Right ventricle myocardium superior (tissue), 1 donor: ENCODE measurements around the gene ANKRD13A. TPM values are rescaled to one million over a fixed set of nuclear protein-coding genes. Genes with fewer than 3 reads are reported as not detected.
"Not testable (repeated sequence)": the region's sequence is repeated elsewhere in the genome, so short reads cannot be mapped to it uniquely, and the experiment has no call there.

ENCODE experiments used
- ATAC-seq: fragments of 200-7000 bp; cut with Tn5 transposase; one replicate; pipeline ENCODE4 v1.9.1; 2020; ENCODE audit warnings: mild to moderate bottlenecking; ENCODE audit not compliant: poor library complexity
- DNase-seq: peaks from one replicate; pipeline ENCODE4 v3.0.0-alpha.2; 2020
- intact Hi-C: fragments of 100-400 bp; cut with DNase I; formaldehyde crosslinking; loops from one replicate; pipeline ENCODE4 v1.11.2; 2022
- total RNA-seq: library from RNA; stranded (reverse); fragmentation: NEBNext Ultra II Directional; extraction: Animal tissue kit (Norgen Biotek cat#: 25700); gene quantifications from one replicate; pipeline ENCODE4 v1.2.1, GENCODE V29; 2021
- donor health status: DM: no; HTN: yes; CAD: no; lungs with severe emphysema.

ANKRD13A gene
- total RNA-seq, 1 donor from 2014 or later: 24.7 TPM

- intact Hi-C loops: no loop called here
- DNase-seq: no peak
- no peak for ATAC-seq
Measured at GRCh38 chr12:109972821-109973220, 26.4 kb upstream of the ANKRD13A start.

GRCh38 chr12:109981311-109981710 is 17.9 kb upstream of the ANKRD13A start:
- intact Hi-C loops: no loop called here
- DNase-seq (no peak), ATAC-seq (no peak)

DNA sequence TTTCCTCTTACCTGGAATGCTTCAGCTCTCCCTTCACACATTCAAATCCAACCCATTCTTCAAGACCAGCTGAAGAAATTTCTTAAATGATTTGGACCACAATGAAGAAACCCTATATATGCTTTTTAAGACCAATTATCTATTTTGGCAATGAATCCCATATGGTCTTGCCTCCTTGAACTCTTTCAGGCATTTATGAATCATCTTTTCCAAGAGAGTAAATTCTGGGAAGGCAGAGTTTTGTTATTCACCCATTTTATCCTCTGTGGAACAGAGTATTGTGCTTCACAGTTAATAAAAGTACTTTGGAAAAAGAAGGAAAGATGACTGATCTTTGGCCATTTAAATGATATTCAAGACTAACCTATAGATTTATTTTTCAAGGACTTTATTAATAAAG is 17.0 kb upstream of the ANKRD13A start:
- ATAC-seq: no peak
- no peak for DNase-seq
- intact Hi-C loops: no loop called here

GRCh38 chr12:109983432-109984142 is 15.6 kb upstream of the ANKRD13A start:
- intact Hi-C loops: no loop called here
- DNase-seq: no peak
- ATAC-seq: peak; percentile 77

DNA sequence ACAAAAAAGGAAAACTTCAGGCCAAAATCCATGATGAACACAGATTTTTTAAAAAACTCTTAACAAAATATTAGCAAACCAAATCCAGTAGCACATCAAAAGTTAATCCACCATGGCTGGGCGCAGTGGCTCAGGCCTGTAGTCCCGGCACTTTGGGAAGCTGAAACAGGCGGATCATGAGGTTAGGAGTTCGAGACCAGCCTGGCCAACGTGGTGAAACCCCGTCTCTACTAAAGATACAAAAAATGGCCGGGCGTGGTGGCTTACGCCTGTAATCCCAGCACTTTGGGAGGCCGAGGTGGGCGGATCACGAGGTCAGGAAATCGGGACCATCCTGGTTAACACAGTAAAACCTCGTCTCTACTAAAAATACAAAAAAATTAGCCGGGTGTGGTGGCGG is 13.0 kb upstream of the ANKRD13A start:
- ATAC-seq, DNase-seq, intact Hi-C loops: not testable (repeated sequence)

- no peak for ATAC-seq
- no peak for DNase-seq
- intact Hi-C loops: no loop called here
Measured at GRCh38 chr12:109987615-109988014, 11.6 kb upstream of the ANKRD13A start.

- ATAC-seq: no peak
- DNase-seq: no peak
- intact Hi-C loops: no loop called here
Measured at GRCh38 chr12:109988274-109988673, 11.0 kb upstream of the ANKRD13A start.

DNA sequence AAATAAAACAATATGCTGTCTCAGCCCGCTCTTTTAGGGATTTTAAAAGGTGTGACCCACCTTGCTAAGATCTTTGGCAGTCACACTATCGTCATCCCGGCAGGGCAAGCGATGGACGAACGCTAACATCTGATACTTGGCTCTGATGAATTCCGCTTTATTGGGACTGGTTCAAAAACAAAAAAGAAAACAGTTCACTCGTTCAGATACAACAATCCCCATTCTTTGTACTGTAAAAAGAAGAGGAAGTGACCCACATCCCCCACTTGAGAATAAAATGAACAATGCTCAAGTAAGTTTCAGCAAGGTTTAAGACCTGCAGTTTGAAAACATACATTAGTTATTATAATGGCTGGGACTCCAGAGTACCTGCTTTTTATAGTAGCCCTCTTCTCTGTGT is 10.3 kb upstream of the ANKRD13A start:
- intact Hi-C loops: no loop called here
- DNase-seq (no peak), ATAC-seq (no peak)

DNA sequence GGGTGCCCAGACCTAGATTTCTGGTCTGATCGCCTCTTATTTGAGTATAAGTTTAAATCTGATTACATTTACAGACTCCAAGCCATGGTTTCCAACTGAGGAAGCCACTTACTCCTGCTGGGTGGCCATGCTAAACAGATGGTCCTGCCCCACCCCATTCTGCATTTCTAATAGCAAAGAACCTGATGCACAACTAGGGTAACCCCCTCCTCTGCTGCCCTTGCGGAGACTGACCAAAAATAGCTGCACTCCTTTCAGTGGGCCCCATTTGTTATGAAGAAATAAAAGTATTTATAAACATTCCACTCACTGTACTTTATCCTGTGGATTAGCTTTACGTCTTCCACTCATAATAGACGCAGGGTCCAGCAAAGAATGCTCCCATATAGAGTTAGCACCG is 9.8 kb upstream of the ANKRD13A start:
- no peak for ATAC-seq
- intact Hi-C loops: no loop called here
- no peak for DNase-seq

DNA sequence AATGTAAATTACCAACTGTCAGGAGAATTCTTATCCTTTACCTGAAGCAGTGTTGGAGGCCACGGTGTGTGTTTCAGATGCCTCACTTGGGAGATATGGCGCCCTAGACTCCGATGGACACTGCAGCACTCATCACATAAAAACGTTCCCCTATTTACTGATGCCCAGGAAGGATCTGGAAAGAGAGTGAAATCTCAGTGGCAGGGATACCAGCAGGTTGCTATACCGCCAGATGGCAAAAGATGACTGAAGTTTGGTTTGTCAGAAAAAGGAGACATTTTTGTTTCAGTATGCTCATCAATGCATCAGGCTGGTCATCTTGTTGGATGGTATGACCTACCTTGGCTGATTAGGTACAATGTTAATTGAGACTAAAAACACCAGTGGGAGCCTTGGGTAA is 7.6 kb upstream of the ANKRD13A start:
- DNase-seq (no peak), ATAC-seq (no peak)
- intact Hi-C loops: no loop called here

GRCh38 chr12:109993091-109993490 is 6.1 kb upstream of the ANKRD13A start:
- ATAC-seq (no peak), DNase-seq (no peak)
- intact Hi-C loops: no loop called here

- intact Hi-C loops: loop anchor here (5.0 kb wide), 1 partner anchor 42 kb away; no protein-coding TSS in a partner anchor
- DNase-seq (no peak), ATAC-seq (no peak)
Measured at GRCh38 chr12:109994401-109995175, 4.6 kb upstream of the ANKRD13A start.

- ATAC-seq (no peak), DNase-seq (no peak)
- intact Hi-C loops: loop anchor here (5.0 kb wide), 1 partner anchor 43 kb away; no protein-coding TSS in a partner anchor
Measured at GRCh38 chr12:109995361-109995685, 3.9 kb upstream of the ANKRD13A start.

DNA sequence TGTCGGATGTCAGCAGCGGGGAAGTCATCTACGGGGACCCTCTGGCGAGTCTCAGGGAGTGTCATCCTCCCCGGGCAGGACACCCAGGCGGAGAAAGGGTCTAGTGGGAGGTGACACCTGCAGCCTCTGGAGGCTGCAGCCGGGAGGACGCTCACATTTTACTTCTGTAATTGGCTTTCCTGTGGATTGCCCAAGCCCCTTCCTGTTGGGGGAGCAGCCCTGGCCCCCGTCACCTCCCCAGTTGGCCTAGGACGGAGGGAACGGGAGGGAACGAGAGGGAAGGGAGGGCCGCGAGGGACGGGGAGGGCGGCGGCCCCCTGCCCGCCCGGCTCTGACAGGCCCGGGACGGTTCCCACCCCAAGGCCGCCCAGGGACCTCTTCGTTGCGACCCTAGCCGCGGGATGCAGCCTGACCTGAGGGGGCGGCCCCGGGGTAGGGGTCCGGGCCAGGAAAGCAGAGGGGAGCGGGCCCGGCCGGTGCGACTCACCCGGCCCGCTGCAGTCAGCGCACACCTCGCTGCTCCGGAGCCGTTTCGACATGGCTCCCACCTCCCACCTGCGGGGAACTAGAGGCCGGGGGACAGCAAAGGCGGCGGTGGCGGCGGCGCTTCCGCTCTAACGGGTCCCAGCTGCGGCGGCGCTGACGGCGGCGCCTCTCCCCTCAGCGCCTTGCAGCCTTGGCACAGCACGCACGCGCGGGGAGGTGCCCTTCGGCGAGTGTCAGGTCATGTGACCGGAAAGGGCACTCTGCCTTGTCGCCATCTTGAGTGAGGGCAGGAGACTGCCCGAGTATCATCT is 3.3 kb upstream of the ANKRD13A start, which contains the start of gene GIT2:
Gene GIT2, minus strand, starts transcription at position 683 of the 797 bp plus-strand sequence. Its CDS starts 144 bp downstream, at position 539.
- intact Hi-C loops: loop anchor here (5.0 kb wide), 1 partner anchor 44 kb away; no protein-coding TSS in a partner anchor
- DNase-seq (peak; percentile 97), ATAC-seq (peak; percentile 91)

DNA sequence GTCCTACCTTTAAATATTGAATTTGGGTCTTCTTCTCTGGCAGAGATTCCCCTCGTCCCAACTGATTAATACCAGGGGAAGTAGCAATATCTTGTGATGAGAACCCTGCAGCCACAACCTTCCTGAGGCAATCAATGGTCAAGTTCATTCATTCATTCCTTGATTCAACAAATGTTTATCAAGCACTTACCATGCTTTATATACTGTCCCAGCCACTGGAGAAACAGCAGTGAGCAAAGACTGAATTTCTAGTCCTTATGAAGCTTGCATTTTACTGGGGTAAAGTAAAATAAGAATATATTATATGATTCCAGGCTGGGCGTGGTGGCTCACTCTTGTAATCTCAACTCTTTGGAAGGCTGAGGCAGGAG is 2.8 kb upstream of the ANKRD13A start:
- intact Hi-C loops: loop anchor here (5.0 kb wide), 1 partner anchor 44 kb away; no protein-coding TSS in a partner anchor
- no peak for DNase-seq
- no peak for ATAC-seq

GRCh38 chr12:109997393-109997792 is 1.8 kb upstream of the ANKRD13A start:
- ATAC-seq (no peak), DNase-seq (no peak)
- intact Hi-C loops: loop anchor here (5.0 kb wide), 1 partner anchor 45 kb away; no protein-coding TSS in a partner anchor

DNA sequence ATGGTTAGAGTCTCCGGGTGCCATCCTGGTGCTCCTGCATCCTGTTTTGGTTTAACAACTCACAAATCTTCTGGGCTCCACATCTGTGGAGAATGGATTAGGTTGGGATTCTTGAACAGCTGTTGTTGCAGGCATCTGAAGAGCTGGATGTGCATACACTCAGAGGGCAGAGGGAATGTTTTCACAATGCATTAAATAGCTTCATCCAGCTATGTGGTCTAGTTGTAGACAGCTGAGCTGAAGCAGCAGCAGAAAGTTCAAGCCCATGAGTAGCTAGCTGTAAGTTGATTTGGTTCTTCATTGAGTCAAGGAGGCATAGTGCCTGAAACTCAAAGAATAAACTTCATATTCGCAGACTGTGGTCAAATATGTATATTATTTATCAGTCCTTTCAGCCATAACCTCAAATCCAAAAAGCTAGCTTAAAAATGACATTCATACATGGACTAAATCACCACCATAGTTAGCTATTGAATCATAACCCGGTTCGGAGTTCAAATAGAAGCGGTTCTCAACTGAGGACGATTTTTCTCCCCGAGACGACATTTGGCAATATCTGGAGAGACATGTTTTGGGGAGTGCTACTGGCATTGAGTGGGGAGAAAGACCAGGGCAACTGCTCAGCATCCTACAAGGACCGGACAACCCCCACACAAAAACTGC is 858 bp upstream of the ANKRD13A start:
- intact Hi-C loops: loop anchor here (5.0 kb wide), 1 partner anchor 46 kb away; no protein-coding TSS in a partner anchor
- DNase-seq (no peak), ATAC-seq (no peak)

GRCh38 chr12:109999649-109999971 is 380 bp downstream of the ANKRD13A start:
- intact Hi-C loops: loop anchor here (5.0 kb wide), 1 partner anchor 47 kb away; no protein-coding TSS in a partner anchor
- DNase-seq: no peak
- ATAC-seq: no peak
